Measurements from ENCODE around the gene SLC6A1.
"Not testable (repeated sequence)": the region's sequence is repeated elsewhere in the genome, so short reads cannot be mapped to it uniquely, and the experiment has no call there.

Gene SLC6A1

GRCh38 chr3:11060500-11061251 is 68.1 kb downstream of the SLC6A1 start:
- DNase-seq (ENCODE audit: low read depth), result peak; percentile 2

GRCh38 chr3:11061268-11061871 is 68.8 kb downstream of the SLC6A1 start:
- DNase-seq (ENCODE audit: low read depth), result not testable (repeated sequence)

GRCh38 chr3:11062704-11063103 is 70.2 kb downstream of the SLC6A1 start:
- DNase-seq (ENCODE audit: low read depth), result no peak

GRCh38 chr3:11071096-11071755 is 78.7 kb downstream of the SLC6A1 start:
- no peak for DNase-seq (ENCODE audit: low read depth)

- DNase-seq (ENCODE audit: low read depth), result no peak
These were observed 80.1 kb downstream of the SLC6A1 start for GRCh38 chr3:11072631-11073030.

GRCh38 chr3:11074011-11074410 is 81.5 kb downstream of the SLC6A1 start:
- DNase-seq (ENCODE audit: low read depth), result no peak

- no peak for DNase-seq (ENCODE audit: low read depth)
These were observed 81.9 kb downstream of the SLC6A1 start for GRCh38 chr3:11074451-11074850.

- DNase-seq (ENCODE audit: low read depth), result not testable (repeated sequence)
These were observed 82.6 kb downstream of the SLC6A1 start for GRCh38 chr3:11075122-11075521.

GRCh38 chr3:11076711-11077110 is 84.2 kb downstream of the SLC6A1 start:
- no peak for DNase-seq (ENCODE audit: low read depth)

GRCh38 chr3:11077466-11077865 is 84.9 kb downstream of the SLC6A1 start:
- no peak for DNase-seq (ENCODE audit: low read depth)

GRCh38 chr3:11078826-11079515 is 86.4 kb downstream of the SLC6A1 start:
- no peak for DNase-seq (ENCODE audit: low read depth)

GRCh38 chr3:11080492-11080891 is 87.9 kb downstream of the SLC6A1 start:
- no peak for DNase-seq (ENCODE audit: low read depth)

- DNase-seq (ENCODE audit: low read depth), result no peak
These were observed 91.5 kb downstream of the SLC6A1 start for GRCh38 chr3:11084098-11084497.

- no peak for DNase-seq (ENCODE audit: low read depth)
These were observed 92.1 kb downstream of the SLC6A1 start for GRCh38 chr3:11084677-11085076.

- DNase-seq (ENCODE audit: low read depth), result no peak
These were observed 92.7 kb downstream of the SLC6A1 start for GRCh38 chr3:11085093-11085840.

GRCh38 chr3:11086856-11087255 is 94.3 kb downstream of the SLC6A1 start:
- DNase-seq (ENCODE audit: low read depth), result no peak

- no peak for DNase-seq (ENCODE audit: low read depth)
These were observed 95.5 kb downstream of the SLC6A1 start for GRCh38 chr3:11088066-11088465.

GRCh38 chr3:11088831-11089230 is 96.3 kb downstream of the SLC6A1 start:
- DNase-seq (ENCODE audit: low read depth), result no peak
